Astrocyte of the spinal cord (primary cell): ENCODE results near the gene GANAB.
"Not testable (repeated sequence)": the region's sequence is repeated elsewhere in the genome, so short reads cannot be mapped to it uniquely, and the experiment has no call there.

Experiments used
- DNase-seq: peaks from one replicate; pipeline ENCODE4 v3.0.0; 2011; ENCODE audit warnings: low read depth, low spot score
- H3K4me3 ChIP-seq: 2 replicates; pipeline ENCODE4 v1.5.1; 2011; ENCODE audit warnings: low read depth, mild to moderate bottlenecking, low read length, moderate library complexity
- CTCF ChIP-seq: IDR thresholded peaks from 2 replicates; pipeline ENCODE4 v1.5.1; 2012; ENCODE audit warnings: low read depth, mild to moderate bottlenecking, low read length, inconsistent platforms
- in situ Hi-C: cut with HindIII; loops from 2 replicates; pipeline ENCODE4 v1.10.0; 2017; ENCODE audit warnings: low sequenced_read_pairs

GANAB gene

GRCh38 chr11:62627713-62628112 is 18.7 kb downstream of the GANAB start:
- H3K4me3 ChIP-seq: no peak overlapping the region
- DNase-seq: no peak
- no peak for TF ChIP-seq CTCF
- in situ Hi-C loops: no loop called here

GRCh38 chr11:62622476-62623089 is 23.8 kb downstream of the GANAB start:
- no peak for DNase-seq
- in situ Hi-C loops: no loop called here
- no peak for TF ChIP-seq CTCF
- no peak overlapping the region for H3K4me3 ChIP-seq

- DNase-seq: peak; percentile 99
- in situ Hi-C loops: no loop called here
- peak; percentile 6 for TF ChIP-seq CTCF
- H3K4me3 ChIP-seq: peak within 1 kb of the TSS; percentile 82
Measured at GRCh38 chr11:62621567-62622470, 24.6 kb downstream of the GANAB start, which contains the start of gene B3GAT3. B3GAT3 (minus strand) TSS chr11:62621986; CDS start chr11:62621947, 39 bp downstream.

- H3K4me3 ChIP-seq: peak overlapping the region; percentile 82
- in situ Hi-C loops: no loop called here
- TF ChIP-seq CTCF: no peak
- DNase-seq: no peak
Measured at GRCh38 chr11:62621027-62621566, 25.3 kb downstream of the GANAB start.

GRCh38 chr11:62616957-62617356 is 29.5 kb downstream of the GANAB start:
- in situ Hi-C loops, H3K4me3 ChIP-seq, DNase-seq: not testable (repeated sequence)

GRCh38 chr11:62615521-62615920 is 30.9 kb downstream of the GANAB start:
- TF ChIP-seq CTCF: no peak
- in situ Hi-C loops: no loop called here
- no peak overlapping the region for H3K4me3 ChIP-seq
- no peak for DNase-seq

GRCh38 chr11:62614275-62614674 is 32.1 kb downstream of the GANAB start:
- no peak for DNase-seq
- in situ Hi-C loops: no loop called here
- no peak for TF ChIP-seq CTCF
- H3K4me3 ChIP-seq: no peak overlapping the region
